GM21723 (cell line): ENCODE data around the gene OCSTAMP.

Source experiments
- ATAC-seq: cut with Tn5 transposase; IDR thresholded peaks from one replicate; pipeline ENCODE4 v1.9.1; 2021; ENCODE audit warnings: mild to moderate bottlenecking, moderate library complexity; ENCODE audit not compliant: unreplicated experiment

Gene OCSTAMP

DNA sequence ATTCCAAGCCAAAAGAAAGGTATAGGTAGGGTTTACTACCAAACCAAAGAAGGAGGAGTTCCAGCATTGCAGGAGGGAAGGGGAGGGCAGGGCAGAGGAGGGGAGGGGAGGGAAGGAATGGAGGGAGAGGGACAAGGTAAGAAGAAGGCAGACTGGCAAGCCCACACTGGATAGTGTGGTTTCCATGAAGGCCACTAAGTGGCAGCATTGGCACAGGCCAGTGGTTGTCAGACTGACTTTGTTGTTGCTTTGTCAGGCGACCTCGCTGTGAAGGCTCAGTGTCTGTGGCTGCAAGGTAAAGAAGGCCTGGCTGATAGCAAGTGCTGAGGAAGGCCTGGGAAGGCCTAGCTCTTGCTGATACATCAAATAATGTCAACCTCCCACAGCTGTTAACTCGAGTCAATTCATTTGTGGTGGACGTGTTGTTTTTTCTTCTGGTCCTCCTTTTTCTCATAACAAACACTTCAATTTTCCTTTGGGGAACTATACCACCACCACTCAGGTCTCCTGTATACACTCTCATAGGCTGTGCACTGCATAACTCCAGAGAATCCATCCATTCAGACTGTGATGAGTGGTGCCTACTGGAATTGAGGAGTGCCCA, 29.4 kb downstream of the OCSTAMP start:
- ATAC-seq, result no peak

DNA sequence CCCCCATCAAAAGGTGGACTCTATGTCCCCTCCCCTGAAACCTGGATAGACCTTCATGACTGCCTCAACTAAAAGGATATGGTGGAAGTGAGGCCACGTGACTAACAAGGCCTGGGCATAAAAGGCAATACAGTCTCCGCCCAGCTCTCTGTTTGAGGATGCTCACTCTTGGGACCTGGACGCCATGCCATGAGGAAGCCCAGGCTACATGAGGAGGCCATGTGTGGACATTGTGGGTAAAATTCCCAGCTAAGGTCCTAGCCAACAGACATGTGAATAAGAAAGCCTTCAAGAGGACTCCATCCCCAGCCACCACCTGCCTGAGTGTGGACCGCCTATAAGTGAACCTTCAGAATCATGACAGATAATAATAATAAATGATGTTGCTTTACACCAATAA, 29.9 kb downstream of the OCSTAMP start:
- no peak for ATAC-seq

DNA sequence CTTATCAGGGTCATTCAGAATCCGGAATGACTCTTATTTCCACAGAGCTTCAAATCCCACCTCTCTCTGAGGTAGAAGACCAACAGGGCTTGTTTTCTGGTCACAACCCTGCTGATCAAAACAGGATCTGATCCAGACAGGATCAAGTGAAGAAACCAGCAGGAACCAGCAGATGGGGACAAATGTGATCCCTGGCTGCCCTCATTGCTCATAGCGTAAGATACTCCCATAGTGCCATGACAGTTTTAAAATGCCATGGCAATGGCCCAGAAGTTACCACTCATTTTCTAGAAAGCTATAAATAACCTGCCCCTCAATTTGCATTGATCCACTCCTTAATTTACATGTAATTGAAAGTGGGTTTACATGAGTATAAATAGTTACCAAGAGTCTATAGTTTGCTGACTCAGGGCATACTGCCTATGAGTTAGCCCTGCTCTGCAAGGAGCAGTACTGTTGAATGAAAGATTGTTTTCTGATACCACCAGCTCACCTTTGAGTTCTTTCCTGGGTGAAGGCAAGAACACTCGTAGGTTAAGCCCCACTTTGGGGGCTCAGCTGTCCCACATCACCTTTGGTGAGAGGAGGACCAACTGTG, 30.9 kb downstream of the OCSTAMP start:
- ATAC-seq, result no peak

DNA sequence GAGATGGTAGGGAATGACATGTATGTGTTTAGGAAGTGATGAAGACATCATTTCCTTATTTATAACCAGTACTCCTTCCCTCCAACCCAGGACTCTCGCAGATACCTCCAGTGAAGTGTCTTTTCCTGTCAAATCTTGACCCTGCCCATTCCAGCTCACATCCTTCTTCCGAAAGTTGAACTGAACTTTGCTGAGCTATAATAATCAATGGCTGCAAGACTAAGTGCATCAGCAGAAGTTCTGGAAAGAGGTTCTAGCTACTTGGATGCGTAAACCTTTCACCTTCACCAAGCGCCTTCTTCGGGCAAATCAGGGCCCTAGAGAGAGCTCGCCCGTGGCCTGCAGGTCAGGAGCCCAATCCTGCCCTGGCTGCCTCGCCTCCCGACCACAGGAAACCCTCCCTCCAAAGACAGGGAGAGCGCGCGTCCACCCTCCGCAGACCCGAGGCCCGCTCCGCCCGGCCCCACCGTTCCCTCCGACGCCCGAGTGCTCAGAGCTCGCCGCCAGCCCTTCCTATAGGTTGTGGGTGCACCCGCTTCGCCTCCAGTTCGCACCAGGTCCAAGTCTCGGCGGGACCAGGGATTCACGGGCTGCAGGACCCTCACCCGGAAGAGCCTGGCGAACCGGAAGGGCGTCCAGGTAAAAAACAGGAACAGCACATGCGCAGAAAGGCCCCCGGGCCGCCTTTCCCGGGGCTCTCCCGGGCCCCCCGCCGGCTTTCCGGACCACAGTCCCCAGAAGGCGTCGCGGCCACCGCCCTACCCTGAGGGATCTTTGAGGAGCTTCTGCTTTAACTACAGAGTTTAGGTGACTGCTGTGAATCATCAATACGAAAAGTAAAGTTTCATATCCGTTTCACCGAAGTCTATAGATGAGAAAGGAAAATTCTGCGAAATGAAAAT, 37.3 kb downstream of the OCSTAMP start, which contains the start of gene ZNF334:
Gene ZNF334 (minus strand): TSS at position 617 of the 902 bp plus-strand sequence. CDS start 1,457 bp downstream, outside the sequence.
- ATAC-seq, result no peak

DNA sequence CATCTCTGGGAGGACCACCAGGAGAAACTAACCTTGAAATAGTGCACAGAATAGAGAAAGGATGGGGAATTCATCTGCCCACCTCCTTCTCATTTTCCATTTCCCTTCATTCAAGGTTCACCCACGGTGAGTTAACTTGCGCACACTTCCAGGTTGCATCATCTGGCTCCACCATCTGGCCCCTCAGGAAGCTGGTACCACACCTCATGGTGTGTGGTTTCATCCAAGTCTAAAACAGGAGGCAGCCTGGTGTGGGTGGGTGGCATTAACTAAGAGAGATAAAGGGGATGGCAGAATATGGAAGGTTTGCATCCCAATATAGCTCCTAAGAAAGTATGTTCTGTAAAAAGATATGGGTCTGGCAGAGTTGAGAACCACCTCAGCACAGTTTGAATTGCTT, 40.9 kb downstream of the OCSTAMP start:
- ATAC-seq, result no peak

DNA sequence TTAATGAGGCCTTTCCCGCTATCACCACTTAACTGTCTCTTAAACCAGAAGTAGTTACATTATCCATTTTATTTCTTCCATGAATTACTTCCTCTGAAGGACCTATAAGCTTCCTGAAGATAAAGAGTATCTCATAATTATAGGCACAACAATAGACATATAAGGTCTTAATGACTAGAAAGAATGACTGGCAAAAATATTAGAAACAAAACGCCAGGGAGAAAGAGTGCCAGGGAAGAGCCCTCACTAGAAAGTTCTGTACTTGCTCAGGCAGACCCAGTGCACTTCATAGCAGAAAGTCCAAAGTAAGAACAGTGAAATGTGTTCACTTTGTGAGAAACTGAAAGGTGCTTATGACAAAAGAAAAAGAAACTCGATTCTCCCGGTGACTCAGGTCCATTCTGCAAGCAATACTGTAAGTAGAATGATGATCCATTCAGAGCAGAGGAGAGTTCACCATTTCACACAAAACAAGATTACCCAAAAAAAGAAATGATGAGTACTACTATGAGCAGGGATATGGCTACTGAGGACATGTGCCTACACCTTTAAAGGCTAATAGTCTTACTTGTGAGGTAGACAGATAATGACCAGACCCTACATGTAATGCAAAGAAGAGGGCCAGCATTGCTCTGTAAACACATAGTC, 42.6 kb downstream of the OCSTAMP start:
- no peak for ATAC-seq

DNA sequence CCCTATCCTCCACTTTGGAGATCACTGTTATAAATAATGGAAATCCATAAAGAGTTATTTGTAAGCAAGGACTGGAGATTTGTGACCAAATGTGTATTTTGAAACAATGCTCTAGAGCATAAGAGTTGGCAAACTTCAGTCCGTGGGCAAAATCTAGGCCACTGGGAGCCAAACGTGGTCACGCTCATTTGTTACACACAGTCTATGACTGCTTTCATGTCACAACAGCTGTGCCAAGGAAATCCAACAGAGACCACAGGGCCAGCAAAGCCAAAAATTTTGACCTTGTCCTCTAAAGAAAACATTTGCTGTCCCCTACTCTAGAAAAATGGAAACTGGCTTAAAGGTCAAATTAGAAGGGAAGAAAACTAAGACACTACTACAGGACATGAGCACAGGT, 44.9 kb downstream of the OCSTAMP start:
- ATAC-seq, result no peak

DNA sequence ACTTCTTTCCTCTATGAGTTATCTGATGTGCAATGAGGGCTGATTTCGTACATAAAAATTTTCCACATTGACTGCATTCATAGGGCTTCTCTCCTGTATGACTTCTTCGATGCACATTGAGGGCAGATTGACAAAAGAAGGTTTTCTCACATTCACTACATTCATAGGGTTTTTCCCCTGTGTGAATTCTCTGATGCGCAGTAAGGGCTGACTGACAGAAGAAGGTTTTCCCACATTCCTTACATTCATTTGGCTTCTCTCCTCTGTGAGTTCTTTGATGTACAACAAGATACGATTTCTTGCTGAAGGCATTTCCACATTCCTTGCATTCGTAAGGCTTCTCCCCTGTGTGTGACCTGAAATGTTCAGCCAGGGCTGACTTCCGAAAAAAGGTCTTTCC, 48.5 kb downstream of the OCSTAMP start:
- ATAC-seq, result no peak

DNA sequence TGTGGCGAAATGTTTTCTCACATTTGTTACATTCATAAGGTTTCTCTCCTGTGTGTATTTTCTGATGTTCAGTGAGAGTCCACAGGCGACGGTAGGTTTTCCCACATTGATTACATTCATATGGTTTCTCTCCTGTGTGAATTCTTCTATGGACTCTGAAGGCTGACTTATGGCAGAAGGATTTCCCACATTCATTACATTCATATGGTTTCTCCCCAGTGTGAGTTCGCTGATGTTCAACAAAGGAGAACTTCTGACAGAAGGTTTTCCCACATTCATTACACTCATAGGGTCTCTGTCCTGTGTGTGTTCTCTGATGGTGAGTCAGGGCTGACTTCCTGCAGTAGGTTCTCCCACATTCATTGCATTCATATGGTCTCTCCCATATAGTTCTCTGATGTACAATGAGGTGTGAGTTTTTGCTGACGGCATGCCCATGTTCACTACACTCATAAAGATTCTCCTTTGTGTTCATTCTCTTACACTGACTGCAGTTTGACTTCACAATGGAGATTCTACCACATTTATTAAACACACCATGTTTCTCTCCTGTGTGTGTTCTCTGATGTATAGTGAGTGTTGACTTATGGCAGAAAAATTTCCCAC, 49.0 kb downstream of the OCSTAMP start:
- no peak for ATAC-seq

DNA sequence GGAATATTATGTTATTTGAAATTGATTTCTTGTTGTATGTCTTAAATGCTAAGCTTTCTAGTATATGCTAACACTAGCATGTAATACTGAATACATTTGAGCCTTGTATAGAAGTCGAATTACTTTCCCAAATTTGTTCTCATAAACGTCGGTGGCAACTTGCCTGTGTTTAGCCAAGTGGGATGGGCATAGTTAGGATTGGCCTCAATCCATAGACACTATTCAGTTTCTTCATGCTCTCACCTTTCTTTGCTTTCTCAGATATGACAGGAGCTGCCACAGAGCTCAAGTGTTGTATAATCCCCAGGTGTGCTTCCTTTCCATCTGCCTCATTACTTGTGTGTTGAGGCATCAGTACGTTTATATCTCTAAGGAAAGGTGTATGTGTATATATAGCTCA, 56.4 kb downstream of the OCSTAMP start:
- ATAC-seq, result no peak

DNA sequence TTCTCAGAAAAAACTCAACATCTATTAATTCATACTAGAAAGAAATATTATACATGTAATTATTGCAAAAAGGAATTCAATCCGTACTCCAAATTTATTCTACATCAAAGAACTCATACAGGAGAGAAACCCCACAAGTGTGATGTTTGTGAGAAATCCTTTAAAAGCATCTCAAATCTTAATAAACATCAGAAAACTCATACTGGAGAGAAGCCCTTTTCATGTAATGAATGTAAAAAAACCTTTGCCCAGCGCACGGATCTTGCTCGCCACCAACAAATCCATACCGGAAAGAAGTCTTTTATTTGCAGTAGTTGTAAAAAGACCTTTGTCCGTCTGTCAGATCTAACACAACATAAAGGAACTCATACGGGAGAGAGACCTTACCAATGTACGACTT, 59.1 kb downstream of the OCSTAMP start:
- ATAC-seq, result no peak
